SU-DHL-6 (cell line): ENCODE results near the gene GALNT6.

ENCODE experiments used
- CTCF ChIP-seq: fragments of 200-600 bp; sonication (generic); IDR thresholded peaks from one replicate; pipeline ENCODE4 v1.5.1; 2017; ENCODE audit warnings: antibody characterized with exemption, mild to moderate bottlenecking, low read length, moderate library complexity; ENCODE audit not compliant: insufficient read depth, poor library complexity, severe bottlenecking
- EZH2phosphoT487 ChIP-seq: fragments of 200-600 bp; sonication (generic), shearing (Covaris generic); conservative IDR thresholded peaks from 2 replicates; pipeline ENCODE4 v1.6.1; 2018; ENCODE audit warnings: mild to moderate bottlenecking, antibody characterized with exemption, low read length, moderate library complexity, mixed read lengths

- TF ChIP-seq CTCF (no peak), EZH2phosphoT487 (no peak)
Measured at GRCh38 chr12:51349026-51349425, 42.2 kb downstream of the GALNT6 start.
